HG02798 (cell line): ENCODE data around the gene NTN4.
"Not testable (repeated sequence)": the region's sequence is repeated elsewhere in the genome, so short reads cannot be mapped to it uniquely, and the experiment has no call there.

Experiments used
- ATAC-seq: cut with Tn5 transposase; IDR thresholded peaks from one replicate; pipeline ENCODE4 v1.9.1; 2021; ENCODE audit warnings: mild to moderate bottlenecking; ENCODE audit not compliant: unreplicated experiment, poor library complexity

Gene NTN4

GRCh38 chr12:95718006-95718431 is 72.5 kb downstream of the NTN4 start:
- no peak for ATAC-seq

GRCh38 chr12:95717316-95717928 is 73.1 kb downstream of the NTN4 start:
- no peak for ATAC-seq

- no peak for ATAC-seq
These were observed 75.4 kb downstream of the NTN4 start for GRCh38 chr12:95715177-95715576.

GRCh38 chr12:95712269-95712668 is 78.3 kb downstream of the NTN4 start:
- ATAC-seq = no peak

- ATAC-seq = no peak
These were observed 80.2 kb downstream of the NTN4 start for GRCh38 chr12:95710386-95710785.

- no peak for ATAC-seq
These were observed 81.4 kb downstream of the NTN4 start for GRCh38 chr12:95709152-95709551.

DNA sequence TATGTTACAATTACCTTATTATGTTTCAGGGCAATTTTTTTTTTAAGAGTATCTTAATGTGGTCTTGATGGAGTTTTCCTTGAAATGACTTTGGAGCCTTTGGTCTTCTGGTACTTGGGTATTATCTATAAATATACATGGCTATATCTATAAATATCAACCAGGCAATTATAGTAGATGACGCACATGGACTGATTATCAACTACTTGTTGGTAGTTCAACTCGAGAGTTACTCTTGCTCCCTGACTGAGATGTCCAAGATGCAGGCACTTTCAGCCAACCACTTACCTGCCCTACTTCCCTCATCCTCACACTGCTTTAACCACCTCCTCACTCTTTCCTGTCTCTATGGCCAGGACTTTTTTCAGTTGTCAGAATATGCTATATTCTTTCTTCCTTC is 85.4 kb downstream of the NTN4 start:
- ATAC-seq = no peak

DNA sequence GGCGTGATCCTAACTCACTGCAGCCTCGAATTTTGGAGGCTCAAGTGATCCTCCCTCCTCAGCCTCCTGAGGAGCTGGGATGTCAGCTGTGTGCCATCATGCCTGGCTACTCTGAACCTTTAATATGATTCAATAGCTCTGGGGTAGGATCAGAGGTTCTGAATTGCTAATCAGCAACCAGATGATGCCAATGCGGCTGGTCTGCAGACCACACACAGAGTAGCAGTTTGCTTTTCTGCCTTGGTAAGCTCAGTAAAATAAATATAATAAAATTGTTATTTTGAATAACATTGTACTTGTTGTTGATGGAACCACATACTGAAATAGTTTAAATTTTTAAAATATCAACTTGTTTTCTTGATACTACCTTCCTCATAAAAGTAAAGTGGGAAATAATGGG is 86.6 kb downstream of the NTN4 start:
- no peak for ATAC-seq

DNA sequence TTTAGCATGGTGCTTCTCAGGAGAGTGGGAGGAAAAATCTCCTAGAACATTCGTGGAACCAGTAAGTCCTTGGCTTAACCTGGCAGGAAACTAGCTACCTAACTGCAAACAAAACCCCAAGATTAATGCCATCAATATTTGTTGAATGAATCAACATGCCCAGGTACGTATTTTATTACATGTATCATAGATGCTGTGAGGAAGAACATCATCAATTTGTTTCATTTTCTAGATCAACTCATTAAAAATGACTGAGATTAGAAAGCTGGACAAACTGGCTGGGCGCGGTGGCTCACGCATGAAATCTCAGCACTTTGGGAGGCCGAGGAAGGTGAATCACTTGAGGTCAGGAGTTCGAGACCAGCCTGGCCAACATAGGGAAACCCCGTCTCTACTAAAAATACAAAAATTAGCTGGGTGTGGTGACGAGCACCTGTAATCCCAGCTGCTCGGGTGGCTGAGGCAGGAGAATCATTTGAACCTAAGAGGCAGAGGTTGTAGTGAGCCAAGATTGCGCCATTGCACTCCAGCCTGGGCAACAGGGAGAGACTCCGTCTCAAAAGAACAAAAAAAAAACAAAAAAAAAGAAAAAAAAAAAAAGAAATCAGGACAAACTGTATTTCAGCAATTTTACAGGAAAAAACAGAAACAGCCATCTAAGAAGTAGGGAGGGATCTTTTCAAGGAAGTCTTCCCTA is 88.7 kb downstream of the NTN4 start:
- ATAC-seq = no peak

GRCh38 chr12:95701275-95701674 is 89.3 kb downstream of the NTN4 start:
- no peak for ATAC-seq

GRCh38 chr12:95700316-95700785 is 90.2 kb downstream of the NTN4 start:
- ATAC-seq = peak; percentile 96

DNA sequence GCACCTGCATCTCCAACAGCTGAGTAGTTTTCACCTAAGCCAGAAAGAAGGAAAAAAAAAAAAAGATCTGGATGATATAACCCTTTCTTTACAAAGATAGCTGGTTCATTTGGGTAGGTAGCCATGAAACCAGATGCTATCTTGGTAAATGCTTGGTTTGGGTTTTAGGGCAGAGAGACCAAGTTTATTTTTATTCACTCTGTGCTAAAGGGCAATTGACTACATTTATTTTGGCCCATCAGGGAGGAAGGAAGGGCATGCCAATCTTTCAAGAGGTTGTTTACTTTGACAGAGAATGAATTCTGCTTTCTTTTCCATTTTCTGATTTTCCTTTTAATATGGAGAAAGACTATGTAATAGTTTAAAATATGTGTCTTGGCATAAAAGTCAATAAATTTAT is 91.0 kb downstream of the NTN4 start:
- ATAC-seq = no peak

DNA sequence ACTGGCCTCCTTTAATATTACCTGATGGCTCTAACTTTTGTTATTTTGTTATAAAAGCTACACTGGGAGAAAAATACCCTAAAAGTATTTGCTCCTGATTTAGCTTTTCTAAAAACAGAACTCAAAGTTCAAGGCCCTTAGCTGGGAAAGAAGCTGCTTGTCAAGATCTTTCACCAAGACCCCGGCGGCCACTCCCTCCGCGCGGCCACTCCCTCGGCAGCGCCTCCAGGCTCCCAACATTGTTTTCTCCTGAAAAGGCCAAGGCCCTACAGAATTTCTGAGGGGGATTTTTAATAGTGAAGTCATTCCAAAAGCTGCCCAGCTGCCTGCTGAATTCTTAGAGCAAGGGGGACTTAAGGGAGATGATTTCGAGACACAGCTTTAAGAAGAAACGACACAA is 96.4 kb downstream of the NTN4 start:
- no peak for ATAC-seq

GRCh38 chr12:95693689-95694088 is 96.9 kb downstream of the NTN4 start:
- no peak for ATAC-seq

GRCh38 chr12:95690861-95691635 is 99.5 kb downstream of the NTN4 start:
- no peak for ATAC-seq

DNA sequence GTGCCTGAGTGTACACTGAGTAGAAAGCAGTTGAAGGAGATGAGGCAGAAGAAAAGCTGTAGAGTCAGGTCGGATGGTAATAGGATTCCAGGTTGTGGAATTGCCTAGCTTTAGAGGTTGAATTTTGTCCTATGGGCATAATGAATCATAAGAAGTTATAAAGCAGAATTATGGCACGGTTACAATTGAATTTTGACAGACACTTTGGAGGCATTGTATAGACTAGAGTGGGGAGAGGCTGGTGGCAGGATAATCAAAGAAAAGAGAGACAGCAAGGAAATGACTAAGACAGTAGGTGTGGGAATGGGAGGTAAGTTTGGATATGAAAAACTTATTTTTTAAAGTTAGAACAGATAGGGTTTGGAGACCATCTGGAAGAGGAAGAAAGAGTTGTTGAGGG is 102.6 kb downstream of the NTN4 start:
- no peak for ATAC-seq

DNA sequence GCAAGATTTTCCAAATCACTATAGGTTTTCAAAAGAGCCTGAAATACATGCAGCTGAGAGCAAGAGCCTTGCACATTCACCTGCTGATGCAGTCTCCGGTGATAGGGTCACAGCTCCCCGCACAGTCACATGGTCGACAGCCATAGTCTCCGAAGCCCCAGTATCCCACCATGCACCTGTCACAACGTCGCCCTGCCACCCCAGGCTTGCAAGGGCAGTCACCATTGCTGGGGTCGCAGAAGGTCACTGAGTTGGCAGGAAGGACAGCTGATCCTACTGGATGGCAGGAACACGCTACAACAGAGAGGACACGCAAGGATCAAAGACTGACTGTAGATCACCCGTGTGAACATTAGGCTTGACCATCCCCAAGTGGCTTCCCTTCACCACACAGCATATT is 107.1 kb downstream of the NTN4 start:
- ATAC-seq = no peak

DNA sequence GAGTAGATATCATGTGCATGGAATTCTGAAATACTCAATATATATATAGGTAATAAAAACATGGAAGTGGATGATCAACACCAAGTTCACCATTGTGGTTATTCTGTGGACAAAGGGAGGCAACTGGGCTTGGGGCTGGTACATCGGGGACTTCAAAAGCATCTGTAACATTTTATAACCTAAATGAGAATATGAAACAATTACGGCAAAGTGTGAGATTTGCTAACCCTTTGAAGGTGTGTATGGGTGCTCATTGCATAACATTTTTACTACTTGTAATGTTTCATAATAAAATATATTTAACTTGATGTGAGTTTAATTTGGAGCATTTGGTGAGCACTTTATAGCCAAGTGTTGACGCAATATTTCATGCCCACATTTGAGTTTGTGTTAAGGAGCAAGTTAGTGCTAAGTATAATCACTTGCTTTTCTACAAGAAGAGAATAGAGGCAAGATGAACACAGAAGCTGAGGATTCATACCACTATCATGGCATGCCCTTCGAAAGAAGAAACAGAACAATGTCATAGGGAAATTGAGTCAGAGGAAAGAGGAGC is 109.3 kb downstream of the NTN4 start:
- no peak for ATAC-seq

- no peak for ATAC-seq
These were observed 111.9 kb downstream of the NTN4 start for GRCh38 chr12:95678684-95679083.

DNA sequence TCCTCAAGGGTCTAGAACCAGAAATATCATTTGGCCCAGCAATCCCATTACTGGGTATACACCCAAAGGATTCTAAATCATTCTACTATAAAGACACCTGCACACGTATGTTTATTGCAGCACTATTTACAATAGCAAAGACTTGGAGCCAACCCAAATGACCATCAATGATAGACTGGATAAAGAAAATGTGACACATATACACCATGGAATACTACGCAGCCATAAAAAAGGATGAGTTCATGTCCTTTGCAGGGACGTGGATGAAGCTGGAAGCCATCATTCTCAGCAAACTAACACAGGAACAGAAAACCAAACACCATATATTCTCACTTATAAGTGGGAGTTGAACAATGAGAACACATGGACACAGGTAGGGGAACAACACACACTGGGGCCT is 112.8 kb downstream of the NTN4 start:
- ATAC-seq = not testable (repeated sequence)

DNA sequence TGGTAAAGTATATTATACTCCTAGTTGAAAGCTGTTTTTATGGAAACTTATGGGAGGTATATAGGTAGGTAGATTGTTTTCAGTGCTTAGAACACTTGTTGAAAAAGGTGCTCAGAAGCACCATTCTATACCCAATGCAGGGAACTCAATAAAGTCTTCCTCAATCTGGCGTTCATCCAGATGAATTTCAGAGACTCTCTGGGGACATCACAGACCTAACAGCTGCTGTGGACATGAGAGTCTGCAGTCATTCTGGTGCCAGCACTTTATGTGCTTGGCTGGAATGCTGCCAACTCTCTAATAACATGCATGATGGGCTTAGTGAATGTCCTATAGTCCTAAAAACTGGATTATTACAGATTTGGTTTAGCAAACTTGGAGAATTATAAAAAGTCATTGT is 115.9 kb downstream of the NTN4 start:
- ATAC-seq = no peak
